ENCODE data around the gene ALK.

GRCh38 chr2:29389686-29390085, 531.7 kb downstream of the ALK start:
- TF ChIP-seq CTCF (IDR thresholded peaks at IDR 0.05) (no peak), POLR2A (IDR thresholded peaks at IDR 0.05) (no peak)
